GM21515 (cell line): ENCODE measurements around the gene DPYSL4.

Experiments used
- ATAC-seq: cut with Tn5 transposase; IDR thresholded peaks from one replicate; pipeline ENCODE4 v1.9.1; 2021; ENCODE audit not compliant: unreplicated experiment

DPYSL4 gene

DNA sequence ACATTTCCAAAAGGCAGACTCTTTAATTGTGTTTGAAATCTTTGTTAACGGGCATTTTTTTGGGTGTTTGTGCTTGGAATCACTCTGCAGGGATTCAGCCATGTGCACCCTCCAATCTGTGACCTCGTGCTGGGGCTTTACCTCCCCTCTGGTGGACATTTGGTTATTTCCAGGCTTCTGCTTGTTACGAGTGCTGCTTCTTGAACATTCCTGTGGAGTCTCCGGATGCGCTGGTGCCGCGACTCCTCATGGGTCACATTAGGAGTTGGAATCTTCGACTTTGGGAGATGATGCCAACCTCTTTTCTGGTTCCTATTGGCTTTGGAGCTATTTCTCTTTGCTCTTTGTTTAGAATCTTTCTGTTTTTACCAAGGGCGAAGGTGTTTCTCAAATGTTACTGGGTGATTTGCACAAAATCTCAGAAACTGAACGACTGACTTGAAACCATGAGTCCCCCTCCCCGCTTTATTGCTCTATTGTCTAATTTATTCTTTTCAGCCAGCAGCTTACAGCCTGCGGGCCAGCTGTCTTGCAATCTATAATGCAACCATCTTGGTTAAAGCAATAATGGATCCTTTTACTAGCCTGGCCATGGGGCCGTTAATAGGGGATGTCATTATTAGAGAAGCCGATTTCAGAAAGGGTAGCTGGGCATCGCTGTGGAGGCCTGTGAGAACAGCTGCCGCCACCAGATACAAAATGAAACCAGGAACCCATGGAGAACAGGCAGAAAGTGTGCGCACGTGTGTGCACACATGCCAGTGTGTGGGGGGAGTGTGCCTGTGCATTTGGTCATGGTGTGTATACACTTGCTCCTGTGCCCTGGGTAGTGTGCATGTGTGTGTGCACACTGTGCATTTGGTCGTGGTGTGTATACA lies 9.9 kb upstream of the DPYSL4 start:
- ATAC-seq: no peak

DNA sequence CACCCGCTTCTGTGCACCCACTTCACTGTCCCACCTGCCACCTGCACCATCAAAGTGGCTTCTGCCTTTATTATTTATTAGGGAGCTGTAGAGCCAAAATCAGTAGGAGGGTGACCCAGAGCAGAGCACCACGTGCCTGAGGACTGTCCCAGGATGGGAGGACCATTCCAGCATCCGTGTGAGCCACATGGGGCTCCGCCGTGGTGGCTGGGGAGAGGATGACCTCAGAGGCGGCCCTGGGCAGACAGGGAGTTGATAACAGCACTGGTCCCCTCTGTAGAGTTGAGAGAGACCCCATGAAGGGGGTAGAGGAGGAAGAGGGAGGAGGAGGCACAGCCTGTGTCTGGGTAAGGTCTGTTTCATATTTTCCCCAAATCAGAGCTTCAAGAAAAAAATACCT lies 8.7 kb upstream of the DPYSL4 start:
- ATAC-seq: no peak

GRCh38 chr10:132178672-132179545 lies 7.8 kb upstream of the DPYSL4 start:
- ATAC-seq: no peak

GRCh38 chr10:132179551-132180392 lies 7.0 kb upstream of the DPYSL4 start:
- no peak for ATAC-seq

- ATAC-seq: no peak
Measured at GRCh38 chr10:132180736-132181135, 6.0 kb upstream of the DPYSL4 start.

- ATAC-seq: no peak
Measured at GRCh38 chr10:132181691-132182425, 4.9 kb upstream of the DPYSL4 start.

- no peak for ATAC-seq
Measured at GRCh38 chr10:132182591-132182990, 4.2 kb upstream of the DPYSL4 start.

- ATAC-seq: no peak
Measured at GRCh38 chr10:132183046-132183445, 3.7 kb upstream of the DPYSL4 start.

DNA sequence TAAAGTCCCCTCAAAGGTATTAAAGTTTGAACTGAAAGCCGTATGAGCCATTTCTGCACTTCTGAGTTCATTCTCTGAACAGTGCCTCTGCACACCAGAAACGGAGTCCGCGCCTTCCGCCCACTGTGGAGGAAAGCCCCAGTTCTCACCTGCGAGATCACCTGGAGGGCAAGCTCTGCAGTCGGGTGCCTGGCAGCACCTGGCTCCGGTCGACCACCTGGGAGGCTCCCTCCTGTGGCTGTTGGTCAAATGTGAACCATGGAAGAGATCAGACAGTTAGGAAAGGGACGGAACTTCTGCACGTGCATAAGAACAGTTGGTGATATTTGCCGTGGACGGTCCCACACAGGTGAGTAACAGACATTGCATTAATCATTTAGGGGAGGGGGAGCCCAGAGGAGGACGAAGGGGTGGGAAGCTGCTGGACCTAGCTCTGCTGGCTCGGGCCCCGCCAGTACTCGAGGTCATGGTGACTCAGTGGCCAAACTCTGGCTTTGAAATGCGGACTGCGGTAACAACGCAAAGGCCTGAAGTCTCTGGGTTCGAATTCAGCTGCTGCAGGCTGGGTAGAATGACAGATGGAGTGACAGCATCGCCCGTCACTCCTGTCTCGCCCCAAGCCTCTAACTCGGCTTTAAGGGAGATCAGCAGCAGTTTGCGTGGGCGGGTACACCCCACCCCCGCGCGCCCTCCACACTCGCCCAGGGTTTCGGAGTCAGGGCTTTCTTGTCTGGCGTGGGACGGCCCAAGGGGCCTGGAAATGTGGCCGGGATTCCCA lies 1.7 kb upstream of the DPYSL4 start:
- no peak for ATAC-seq

GRCh38 chr10:132185601-132186487 lies 904 bp upstream of the DPYSL4 start:
- no peak for ATAC-seq

GRCh38 chr10:132187430-132188138 lies 836 bp downstream of the DPYSL4 start:
- ATAC-seq: no peak

DNA sequence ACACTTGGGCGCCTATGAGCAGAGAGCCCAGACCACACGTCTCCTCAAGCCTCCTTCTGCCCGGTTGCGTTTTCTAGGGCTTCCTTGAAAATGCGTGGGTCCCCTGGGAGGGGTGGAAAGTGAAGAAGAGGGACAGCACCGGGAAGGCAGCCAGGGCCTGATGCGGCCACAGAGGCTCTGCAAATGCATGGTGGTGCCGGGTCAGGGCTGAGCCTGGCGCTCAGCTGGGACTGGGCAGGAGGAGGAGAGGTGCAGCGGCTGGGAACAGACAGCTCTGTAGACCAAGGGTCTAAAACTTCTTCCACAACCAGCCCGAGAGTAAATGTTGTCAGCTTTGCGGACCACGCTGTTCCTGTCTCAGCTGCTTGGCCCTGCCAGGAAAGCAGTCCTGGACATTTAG lies 1.6 kb downstream of the DPYSL4 start:
- ATAC-seq: no peak

- ATAC-seq: no peak
Measured at GRCh38 chr10:132189016-132189415, 2.3 kb downstream of the DPYSL4 start.

GRCh38 chr10:132189810-132190422 lies 3.2 kb downstream of the DPYSL4 start:
- ATAC-seq: no peak

DNA sequence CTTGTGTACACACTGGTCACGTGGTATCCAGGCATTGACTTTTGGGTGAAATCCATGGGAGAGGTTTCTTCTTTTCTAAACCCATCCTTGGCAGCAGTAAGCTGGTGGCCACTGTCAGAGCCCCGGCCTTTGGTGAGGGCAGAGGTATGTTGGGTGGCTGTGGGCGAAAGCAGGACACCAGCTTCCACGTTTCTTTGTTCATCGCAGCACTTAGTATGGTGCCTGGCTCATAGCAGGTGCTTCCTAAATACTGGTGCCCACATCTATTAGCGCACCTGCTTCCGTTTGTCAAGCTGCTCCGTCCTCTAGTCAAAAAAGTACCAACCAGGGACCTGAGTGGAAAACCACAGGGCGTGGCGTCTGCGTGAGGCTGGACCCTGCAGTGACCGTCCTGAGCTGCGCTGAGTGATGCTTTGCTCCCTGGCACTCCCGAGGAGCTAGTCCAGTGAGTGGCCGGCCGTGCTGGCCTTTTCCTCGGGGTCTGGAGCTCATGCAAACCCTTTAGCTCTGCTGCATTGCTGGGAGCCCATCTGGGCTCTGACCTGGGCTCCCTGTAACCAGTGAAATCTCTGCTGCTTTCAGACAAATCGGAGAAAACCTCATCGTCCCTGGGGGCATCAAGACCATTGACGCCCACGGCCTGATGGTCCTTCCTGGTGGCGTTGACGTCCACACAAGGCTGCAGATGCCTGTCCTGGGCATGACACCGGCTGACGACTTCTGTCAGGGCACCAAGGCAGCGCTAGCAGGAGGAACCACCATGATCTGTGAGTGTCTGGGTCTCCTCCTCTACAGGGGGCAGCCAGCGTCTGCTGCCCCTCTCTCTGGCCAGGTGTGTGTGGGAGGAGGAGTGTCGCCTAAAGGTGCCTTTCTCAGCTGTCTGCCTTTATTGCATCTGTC lies 5.6 kb downstream of the DPYSL4 start:
- no peak for ATAC-seq

DNA sequence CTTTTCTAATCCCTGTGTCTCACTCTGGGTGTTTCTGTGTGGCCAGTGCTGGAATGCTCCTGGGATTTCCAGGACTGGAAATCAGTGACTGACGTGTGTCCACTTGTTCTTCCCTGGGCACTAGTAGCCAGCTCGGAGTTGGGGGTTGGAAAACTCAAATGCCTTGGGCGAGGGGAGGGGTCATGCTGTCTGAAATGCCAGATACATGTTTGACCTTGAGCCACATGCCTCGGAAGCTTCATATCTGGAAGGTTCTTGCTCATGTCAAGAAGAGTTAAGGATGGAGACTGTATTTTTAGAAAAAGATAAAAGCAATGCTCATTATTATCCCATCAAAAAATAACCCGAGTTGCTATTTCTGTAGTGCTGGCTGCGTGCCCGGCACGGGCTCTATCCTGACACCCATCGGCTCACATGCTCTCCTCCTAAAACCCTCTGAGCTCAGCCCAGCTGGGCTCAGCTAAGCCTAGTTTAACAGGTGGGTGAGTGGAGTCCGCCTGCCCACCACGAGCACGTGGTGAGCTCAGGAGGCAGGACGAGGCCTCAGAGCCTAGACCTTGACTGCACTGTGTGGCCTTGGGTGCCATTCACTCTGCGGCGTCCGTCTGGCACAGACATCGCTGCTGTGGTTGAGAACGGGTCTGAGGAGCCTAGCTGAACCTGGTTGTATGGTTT lies 6.4 kb downstream of the DPYSL4 start:
- ATAC-seq: no peak
